GM19099 (cell line): ENCODE measurements around the gene HOXC4.

Source experiments
- POLR2A ChIP-seq: IDR thresholded peaks from 3 replicates; pipeline ENCODE4 v1.6.1; 2011; ENCODE audit warnings: low read depth; ENCODE audit not compliant: insufficient read length; ENCODE audit errors: extremely low read depth

Gene HOXC4

DNA sequence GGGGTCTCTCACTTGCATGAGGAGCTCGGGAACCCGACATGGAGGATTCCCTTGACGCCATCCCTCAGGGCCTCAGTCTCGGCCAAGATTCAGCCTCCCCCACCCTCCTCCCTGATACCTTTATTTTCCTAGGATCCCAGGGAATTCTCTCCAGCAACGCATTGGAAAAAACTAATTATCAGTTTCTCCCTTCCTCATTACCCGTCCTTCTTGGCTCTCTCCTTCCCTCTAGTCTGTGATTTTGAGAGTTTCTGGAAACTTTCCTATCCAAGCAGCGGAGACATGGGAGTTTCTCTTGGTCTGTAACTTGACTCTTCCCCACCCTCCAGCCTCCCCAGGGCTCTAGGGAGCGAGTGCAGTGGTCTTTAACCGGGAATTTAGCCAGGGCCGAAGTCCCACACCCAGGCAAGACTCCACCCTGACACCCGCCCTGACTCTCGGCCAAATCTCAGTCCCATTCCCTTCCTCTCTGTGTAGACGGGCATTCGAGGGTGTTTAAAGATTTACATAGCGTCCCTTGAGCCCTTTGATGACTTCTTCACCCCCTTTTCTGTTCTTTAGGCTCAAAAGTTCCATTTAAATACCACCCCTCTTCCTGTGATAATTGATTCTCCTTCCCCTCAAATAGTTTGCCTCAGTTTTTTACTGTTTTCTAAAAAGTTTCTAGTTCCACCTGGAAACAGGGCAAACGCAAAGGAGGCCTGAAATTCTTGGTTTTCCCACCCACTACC is 14.1 kb upstream of the HOXC4 start:
- TF ChIP-seq POLR2A: no peak

GRCh38 chr12:54040148-54040494 is 13.5 kb upstream of the HOXC4 start:
- no peak for TF ChIP-seq POLR2A

- TF ChIP-seq POLR2A: no peak
Observed at GRCh38 chr12:54040648-54041047, 13.0 kb upstream of the HOXC4 start.

DNA sequence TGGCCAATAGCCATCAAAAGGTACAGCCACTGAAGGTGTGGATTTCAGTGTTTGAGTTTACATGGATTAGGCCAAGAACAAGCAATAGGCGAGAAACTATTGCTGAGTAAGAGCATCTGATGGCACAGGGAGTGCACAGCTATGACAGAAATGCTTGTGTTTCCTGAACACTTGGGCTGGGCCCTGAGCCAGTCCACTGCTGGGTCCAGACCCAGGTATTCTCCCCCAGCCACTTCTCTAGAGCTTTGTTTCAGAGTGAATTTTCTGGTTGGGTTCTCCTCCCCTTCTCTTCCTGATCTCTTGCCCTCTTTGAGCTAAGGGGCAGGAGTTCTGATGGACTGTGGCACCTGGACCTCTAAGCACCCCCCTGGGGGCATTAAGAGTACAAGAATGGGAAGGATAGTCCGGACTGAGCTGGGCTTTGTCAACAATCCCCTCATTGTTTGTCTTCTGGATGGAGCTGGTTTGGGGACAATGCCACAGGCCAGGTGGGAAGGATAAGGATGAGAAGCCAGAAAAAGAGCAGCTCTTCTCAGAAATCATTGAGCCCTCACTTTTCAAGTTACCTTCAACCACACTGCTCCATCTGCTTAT is 12.4 kb upstream of the HOXC4 start:
- TF ChIP-seq POLR2A: no peak

DNA sequence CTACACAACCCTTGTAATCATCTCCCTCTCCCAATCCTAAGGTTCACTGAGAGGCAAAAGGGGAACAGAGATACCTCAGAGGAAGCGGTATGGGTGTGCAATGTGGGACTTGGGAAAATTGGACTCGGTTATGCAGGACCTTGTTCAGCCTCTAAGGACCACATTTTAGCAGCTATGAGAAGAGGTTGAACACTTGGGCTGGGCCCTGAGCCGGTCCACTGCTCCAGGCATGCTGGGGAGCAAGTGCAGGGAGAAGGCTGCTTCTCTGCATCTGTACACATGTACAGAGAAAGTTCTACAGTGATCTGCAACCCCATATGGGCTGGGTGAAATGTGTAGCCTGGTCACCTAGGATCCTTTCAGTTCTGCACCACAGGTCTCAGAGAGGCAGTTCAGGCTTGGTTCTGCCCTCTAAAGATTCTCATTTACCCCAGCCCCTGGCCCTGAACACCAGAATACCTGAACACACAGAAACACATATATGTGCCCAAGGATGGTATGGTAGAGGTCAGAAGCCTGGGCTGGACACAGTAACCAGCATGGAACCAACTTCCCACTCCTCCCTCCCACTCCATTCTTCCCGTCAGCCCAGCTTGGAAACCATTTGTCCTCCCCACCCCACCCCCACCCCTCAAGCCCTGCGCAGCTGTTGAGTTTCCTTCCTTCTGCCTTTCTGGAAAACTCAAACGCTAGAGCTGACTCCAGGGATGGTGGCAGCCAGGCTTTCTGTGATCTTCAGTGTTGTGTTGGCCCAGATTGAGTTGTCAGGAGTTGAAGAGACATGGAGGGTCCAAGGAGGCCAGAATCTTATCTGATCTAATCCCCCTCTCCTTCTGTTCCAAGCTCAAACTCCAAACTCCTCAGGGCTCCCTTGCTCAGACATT is 10.4 kb upstream of the HOXC4 start:
- no peak for TF ChIP-seq POLR2A

DNA sequence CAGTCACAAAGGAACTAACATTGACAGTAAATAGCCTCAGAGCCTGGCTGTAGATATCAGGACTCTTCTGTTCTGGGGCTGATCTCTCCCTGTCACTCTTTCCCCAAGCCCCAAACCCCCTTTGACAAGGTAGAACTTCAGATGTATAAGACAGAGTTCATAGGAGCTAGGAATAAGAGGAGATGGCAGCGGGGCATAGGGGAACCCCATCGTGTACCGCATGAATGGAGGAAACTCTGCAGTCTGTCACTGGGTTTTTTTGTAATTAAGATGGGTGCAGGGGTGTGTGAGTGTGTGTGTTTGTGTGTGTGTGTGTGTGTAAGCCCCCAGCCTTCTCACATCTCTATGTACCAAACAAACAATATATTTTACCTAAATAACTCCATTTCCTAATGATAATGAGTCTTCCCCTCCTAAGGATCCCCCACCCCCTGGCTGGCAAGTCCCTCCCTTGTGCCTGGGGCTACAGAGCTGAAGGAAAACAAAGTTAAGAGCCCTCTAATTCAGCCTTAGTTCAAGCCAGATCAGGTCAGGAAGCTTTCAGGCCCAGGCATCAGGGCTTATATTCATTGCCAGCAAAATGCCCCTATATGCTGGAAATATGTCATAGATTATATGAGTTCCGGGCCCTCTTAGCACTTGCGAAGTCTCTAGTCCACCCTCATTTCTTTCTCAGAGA is 9.1 kb upstream of the HOXC4 start:
- no peak for TF ChIP-seq POLR2A

DNA sequence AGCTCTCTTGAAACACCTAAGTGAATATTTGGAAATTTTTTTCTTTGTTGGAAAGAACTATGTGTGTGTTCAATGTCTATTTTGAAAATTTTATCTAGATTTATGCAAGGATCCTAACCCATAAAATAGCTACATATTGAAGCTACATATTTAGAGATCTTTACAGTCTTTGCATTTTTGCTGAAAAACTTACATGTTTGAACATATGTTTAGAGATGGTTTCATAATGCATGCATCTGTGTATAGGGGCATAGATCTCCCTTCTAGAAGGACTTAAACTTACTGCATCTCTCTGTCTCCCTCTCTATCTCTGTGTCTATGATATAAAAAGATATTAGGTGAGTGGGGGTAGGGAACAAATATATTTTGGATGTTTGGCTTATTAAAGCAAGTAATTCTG is 8.2 kb upstream of the HOXC4 start:
- no peak for TF ChIP-seq POLR2A

DNA sequence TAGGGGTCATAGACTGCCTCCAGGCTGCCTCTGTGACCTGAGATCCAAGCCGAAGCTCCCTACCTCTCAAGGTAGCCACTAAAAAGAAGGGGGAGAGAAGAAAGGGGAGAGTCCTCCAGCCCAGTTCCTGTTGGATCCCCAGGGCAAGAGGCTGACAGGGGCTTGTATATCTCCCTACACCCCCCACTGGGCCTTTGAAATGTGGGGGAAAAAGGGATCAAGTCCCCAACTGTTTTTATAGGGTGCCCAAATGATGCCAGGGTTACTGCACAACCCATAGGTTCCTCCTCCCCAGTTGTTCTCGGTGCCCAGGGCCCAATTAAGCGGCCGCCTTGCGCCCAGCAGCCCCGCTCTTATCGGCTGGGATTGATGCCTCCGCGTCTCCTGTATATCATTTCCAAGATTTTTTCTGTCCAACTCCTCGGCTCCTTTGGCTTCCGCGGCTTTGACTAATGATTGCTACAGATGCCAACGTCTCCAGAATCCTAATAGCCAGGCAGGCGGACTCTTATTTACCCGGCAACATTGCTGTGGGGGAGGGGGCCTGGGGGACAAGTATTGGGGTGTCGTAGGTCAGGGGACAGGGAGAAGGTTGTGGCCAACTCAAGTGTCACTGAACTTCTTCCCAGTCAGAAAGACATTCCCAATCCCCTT is 7.6 kb upstream of the HOXC4 start:
- no peak for TF ChIP-seq POLR2A

DNA sequence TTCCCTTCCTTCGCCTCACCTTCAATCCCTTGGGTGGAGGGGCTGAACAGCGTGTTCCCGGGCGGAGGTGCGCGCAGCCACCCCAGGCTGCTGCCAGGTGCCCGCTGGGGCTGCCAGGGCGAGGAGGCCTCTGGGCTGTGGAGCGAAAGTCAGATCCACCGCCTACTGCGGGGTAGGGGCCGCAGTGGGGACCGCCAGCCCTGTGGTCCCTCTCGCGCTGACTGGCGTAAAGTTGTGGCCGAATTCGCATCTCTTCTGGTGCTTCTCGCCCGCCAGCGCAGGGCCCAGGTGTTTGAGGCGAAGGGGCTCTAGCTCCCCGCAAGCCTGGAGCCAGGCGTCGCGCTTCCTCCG is 6.9 kb upstream of the HOXC4 start:
- TF ChIP-seq POLR2A: no peak

- no peak for TF ChIP-seq POLR2A
Observed at GRCh38 chr12:54047160-54047963, 6.3 kb upstream of the HOXC4 start.

DNA sequence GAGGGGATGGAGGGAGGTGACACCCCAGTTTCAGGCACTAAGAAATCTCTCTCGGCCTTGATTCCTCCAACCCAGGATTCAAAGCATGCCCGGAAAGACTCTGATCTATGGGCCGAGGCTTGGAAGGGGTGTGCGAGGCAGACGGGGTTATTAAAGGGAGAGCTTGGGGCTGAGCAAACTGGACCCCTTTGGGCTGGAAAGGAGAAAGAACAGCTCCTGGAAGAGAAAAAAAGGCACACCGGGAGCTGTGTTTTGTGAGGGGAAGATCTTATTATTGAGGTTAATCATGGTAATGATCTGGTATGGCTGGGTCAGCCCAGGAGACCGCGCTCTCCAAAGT is 5.7 kb upstream of the HOXC4 start:
- no peak for TF ChIP-seq POLR2A

- no peak for TF ChIP-seq POLR2A
Observed at GRCh38 chr12:54048406-54049093, 5.1 kb upstream of the HOXC4 start.

- no peak for TF ChIP-seq POLR2A
Observed at GRCh38 chr12:54049108-54049507, 4.5 kb upstream of the HOXC4 start.

DNA sequence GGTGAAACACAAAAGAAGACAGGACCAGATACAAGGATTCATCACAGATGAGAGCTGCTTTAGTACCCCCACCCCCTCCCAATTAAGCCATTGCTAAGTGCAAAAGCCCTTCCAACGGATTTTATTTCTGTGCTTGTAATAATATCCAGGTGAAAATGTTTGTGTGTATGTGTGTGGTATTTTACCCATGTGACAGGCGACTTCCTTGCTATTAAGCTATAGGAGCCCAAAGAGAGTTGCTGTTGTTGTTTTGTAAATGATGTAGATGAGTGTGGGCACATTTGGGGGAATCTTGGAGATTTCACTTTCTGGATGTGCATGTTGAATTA is 3.2 kb upstream of the HOXC4 start:
- TF ChIP-seq POLR2A: no peak
